Rectal smooth muscle tissue (tissue), 1 donor: ENCODE measurements around the gene IFT122.
A peak's percentile ranks its signal among the peaks of the same experiment; 100 is the strongest.
"Not testable (repeated sequence)": the region's sequence is repeated elsewhere in the genome, so short reads cannot be mapped to it uniquely, and the experiment has no call there.

Experiments used
- H3K27ac ChIP-seq: one replicate; pipeline ENCODE4 v1.7.0; 2013; ENCODE audit warnings: low read depth, low read length, inconsistent platforms
- H3K27me3 ChIP-seq: one replicate; pipeline ENCODE4 v1.7.0; 2013; ENCODE audit warnings: low read length; ENCODE audit not compliant: control insufficient read depth, insufficient read depth
- H3K36me3 ChIP-seq: one replicate; pipeline ENCODE4 v1.7.0; 2013; ENCODE audit warnings: low read length; ENCODE audit not compliant: control insufficient read depth, insufficient read depth
- H3K4me1 ChIP-seq: one replicate; pipeline ENCODE4 v1.7.0; 2013; ENCODE audit warnings: low read length; ENCODE audit not compliant: control insufficient read depth, insufficient read depth
- H3K4me3 ChIP-seq: one replicate; pipeline ENCODE4 v1.7.0; 2013; ENCODE audit warnings: low read length
- H3K9ac ChIP-seq: one replicate; pipeline ENCODE4 v1.7.0; 2013; ENCODE audit warnings: low read length

Gene IFT122

GRCh38 chr3:129485721-129486663, 46.0 kb downstream of the IFT122 start:
- H3K4me3 ChIP-seq = no peak overlapping the region
- no peaks in the 10 kb centered on the region for H3K27me3 ChIP-seq
- H3K27ac ChIP-seq = no peak overlapping the region
- H3K4me1 ChIP-seq = peaks cover 3% of the 10 kb centered on the region
- H3K36me3 ChIP-seq = no peaks in the 10 kb centered on the region
- H3K9ac ChIP-seq = no peak overlapping the region

- Histone ChIP-seq H3K27ac (no peak overlapping the region), H3K9ac (no peak overlapping the region), H3K4me1 (peaks cover 3% of the 10 kb centered on the region)
Measured at GRCh38 chr3:129486664-129487035, 46.6 kb downstream of the IFT122 start.

GRCh38 chr3:129487183-129487867, 47.3 kb downstream of the IFT122 start:
- H3K27ac ChIP-seq = no peak overlapping the region
- H3K4me3 ChIP-seq = no peak overlapping the region
- H3K4me1 ChIP-seq = peaks cover 3% of the 10 kb centered on the region
- H3K27me3 ChIP-seq = no peaks in the 10 kb centered on the region
- no peak overlapping the region for H3K9ac ChIP-seq
- peaks cover 2% of the 10 kb centered on the region for H3K36me3 ChIP-seq

More at GRCh38 chr3:129486664-129487035, 46.6 kb downstream of the IFT122 start:
- H3K27me3 ChIP-seq = no peaks in the 10 kb centered on the region
- peaks cover 2% of the 10 kb centered on the region for H3K36me3 ChIP-seq
- no peak overlapping the region for H3K4me3 ChIP-seq

GRCh38 chr3:129487868-129488335, 47.9 kb downstream of the IFT122 start:
- H3K27me3 ChIP-seq, H3K4me3 ChIP-seq, H3K27ac ChIP-seq, H3K4me1 ChIP-seq, H3K9ac ChIP-seq, H3K36me3 ChIP-seq: not testable (repeated sequence)

GRCh38 chr3:129489258-129489657, 49.2 kb downstream of the IFT122 start:
- H3K27ac ChIP-seq, H3K27me3 ChIP-seq, H3K4me1 ChIP-seq, H3K4me3 ChIP-seq, H3K36me3 ChIP-seq, H3K9ac ChIP-seq: not testable (repeated sequence)

GRCh38 chr3:129490273-129490675, 50.2 kb downstream of the IFT122 start:
- H3K36me3 ChIP-seq = peaks cover 2% of the 10 kb centered on the region
- no peaks in the 10 kb centered on the region for H3K27me3 ChIP-seq
- no peak overlapping the region for H3K9ac ChIP-seq
- H3K4me3 ChIP-seq = no peak overlapping the region
- peaks cover 3% of the 10 kb centered on the region for H3K4me1 ChIP-seq
- peak overlapping the region; percentile 31 for H3K27ac ChIP-seq

GRCh38 chr3:129491077-129491476, 51.1 kb downstream of the IFT122 start:
- not testable (repeated sequence) for H3K27me3 ChIP-seq, H3K4me3 ChIP-seq, H3K27ac ChIP-seq, H3K36me3 ChIP-seq, H3K4me1 ChIP-seq, H3K9ac ChIP-seq

- peaks cover 3% of the 10 kb centered on the region for H3K4me1 ChIP-seq
- H3K27me3 ChIP-seq = no peaks in the 10 kb centered on the region
- no peak overlapping the region for H3K4me3 ChIP-seq
- peaks cover 2% of the 10 kb centered on the region for H3K36me3 ChIP-seq
- no peak overlapping the region for H3K27ac ChIP-seq
- no peak overlapping the region for H3K9ac ChIP-seq
Measured at GRCh38 chr3:129491794-129492193, 51.8 kb downstream of the IFT122 start.

- Histone ChIP-seq H3K9ac (no peak overlapping the region), H3K27me3 (no peaks in the 10 kb centered on the region), H3K4me3 (no peak overlapping the region), H3K27ac (no peak overlapping the region), H3K36me3 (peaks cover 2% of the 10 kb centered on the region), H3K4me1 (peaks cover 3% of the 10 kb centered on the region)
Measured at GRCh38 chr3:129492691-129493090, 52.7 kb downstream of the IFT122 start.

GRCh38 chr3:129493206-129493605, 53.2 kb downstream of the IFT122 start:
- Histone ChIP-seq H3K9ac (no peak overlapping the region), H3K27ac (no peak overlapping the region), H3K4me3 (no peak overlapping the region), H3K4me1 (peaks cover 3% of the 10 kb centered on the region), H3K27me3 (no peaks in the 10 kb centered on the region), H3K36me3 (peaks cover 2% of the 10 kb centered on the region)

GRCh38 chr3:129494499-129494898, 54.5 kb downstream of the IFT122 start:
- H3K27ac ChIP-seq = peak overlapping the region; percentile 40
- not testable (repeated sequence) for H3K9ac ChIP-seq, H3K36me3 ChIP-seq, H3K4me3 ChIP-seq, H3K4me1 ChIP-seq, H3K27me3 ChIP-seq

- H3K27ac ChIP-seq, H3K27me3 ChIP-seq, H3K36me3 ChIP-seq: not testable (repeated sequence)
Measured at GRCh38 chr3:129495006-129495639, 55.1 kb downstream of the IFT122 start.

More at GRCh38 chr3:129495006-129495639, 55.1 kb downstream of the IFT122 start:
- not testable (repeated sequence) for H3K4me3 ChIP-seq, H3K9ac ChIP-seq, H3K4me1 ChIP-seq
